ENCODE data around the gene ABCA8.

ABCA8 gene

DNA sequence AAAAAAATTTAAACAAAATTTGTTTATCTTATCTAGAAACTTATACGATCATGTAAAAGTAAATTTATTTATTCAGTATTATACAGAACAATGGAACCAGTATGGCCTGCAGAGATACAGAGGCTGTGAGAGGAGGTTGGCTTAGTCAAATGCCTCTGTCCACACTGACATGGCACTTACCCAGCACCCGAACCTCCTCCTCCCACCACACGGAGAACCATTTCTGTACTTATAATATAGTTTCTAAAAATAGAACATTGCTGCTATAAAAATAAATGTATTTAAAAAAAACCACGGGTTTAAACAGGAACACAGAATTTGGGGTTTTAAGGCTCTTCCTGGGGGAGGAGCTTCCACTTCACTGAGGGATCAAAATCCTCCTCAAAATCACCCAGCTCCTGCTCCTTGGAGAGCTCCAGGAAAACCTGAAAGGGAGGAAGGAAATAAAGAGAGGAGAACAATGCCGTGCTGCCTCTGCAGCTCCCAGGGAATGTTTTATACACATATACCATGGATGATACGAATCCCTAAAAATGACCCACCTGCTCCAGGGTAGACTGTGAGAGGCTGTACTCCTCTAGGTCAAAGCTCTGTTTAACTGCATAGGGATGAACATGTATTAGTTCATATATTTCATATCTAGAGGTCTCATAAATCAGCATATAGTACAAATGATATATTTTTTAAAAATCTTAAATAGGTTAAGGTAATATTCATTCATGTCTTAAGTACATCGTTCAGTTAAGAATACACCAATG, 87.3 kb downstream of the ABCA8 start:
- Histone ChIP-seq H3K36me3 (ENCODE audit: control insufficient read depth, insufficient read depth, low read length) (no peaks in the 10 kb centered on the region), H3K27ac (ENCODE audit: low read depth, low read length) (no peak overlapping the region)

DNA sequence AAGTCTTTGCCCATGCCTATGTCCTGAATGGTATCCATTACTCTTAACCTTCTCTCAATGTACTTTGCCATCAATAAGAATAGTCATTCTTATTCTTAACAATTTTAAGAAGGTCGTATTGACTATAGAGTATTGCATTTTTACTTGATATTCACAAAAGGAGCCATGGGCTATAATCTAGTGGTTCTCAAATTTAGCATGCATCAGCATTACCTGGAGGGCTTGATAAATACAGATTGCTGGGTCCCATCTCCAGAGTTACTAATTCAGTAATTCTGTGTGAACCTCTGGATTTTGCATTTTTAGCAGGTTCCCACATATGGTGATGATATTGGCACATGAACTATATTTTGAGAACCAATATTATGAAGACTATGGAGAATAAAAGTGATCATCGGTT, 89.6 kb downstream of the ABCA8 start:
- no peak overlapping the region for H3K27ac ChIP-seq (ENCODE audit: low read depth, low read length)
- no peaks in the 10 kb centered on the region for H3K9me3 ChIP-seq (ENCODE audit: control insufficient read depth, insufficient read depth, low read length)
- H3K4me3 ChIP-seq (ENCODE audit: low read depth, low read length) = no peak overlapping the region
- no peaks in the 10 kb centered on the region for H3K27me3 ChIP-seq (ENCODE audit: control insufficient read depth, insufficient read depth, low read length)
- no peaks in the 10 kb centered on the region for H3K4me1 ChIP-seq (ENCODE audit: control insufficient read depth, insufficient read depth, low read length)
- H3K36me3 ChIP-seq (ENCODE audit: control insufficient read depth, insufficient read depth, low read length) = no peaks in the 10 kb centered on the region
- H3K9ac ChIP-seq (ENCODE audit: low read depth, low read length) = no peak overlapping the region

More for the DNA sequence above, 87.3 kb downstream of the ABCA8 start:
- Histone ChIP-seq H3K27me3 (ENCODE audit: control insufficient read depth, insufficient read depth, low read length) (no peaks in the 10 kb centered on the region), H3K9ac (ENCODE audit: low read depth, low read length) (no peak overlapping the region), H3K4me3 (ENCODE audit: low read depth, low read length) (no peak overlapping the region), H3K9me3 (ENCODE audit: control insufficient read depth, insufficient read depth, low read length) (no peaks in the 10 kb centered on the region), H3K4me1 (ENCODE audit: control insufficient read depth, insufficient read depth, low read length) (no peaks in the 10 kb centered on the region)

DNA sequence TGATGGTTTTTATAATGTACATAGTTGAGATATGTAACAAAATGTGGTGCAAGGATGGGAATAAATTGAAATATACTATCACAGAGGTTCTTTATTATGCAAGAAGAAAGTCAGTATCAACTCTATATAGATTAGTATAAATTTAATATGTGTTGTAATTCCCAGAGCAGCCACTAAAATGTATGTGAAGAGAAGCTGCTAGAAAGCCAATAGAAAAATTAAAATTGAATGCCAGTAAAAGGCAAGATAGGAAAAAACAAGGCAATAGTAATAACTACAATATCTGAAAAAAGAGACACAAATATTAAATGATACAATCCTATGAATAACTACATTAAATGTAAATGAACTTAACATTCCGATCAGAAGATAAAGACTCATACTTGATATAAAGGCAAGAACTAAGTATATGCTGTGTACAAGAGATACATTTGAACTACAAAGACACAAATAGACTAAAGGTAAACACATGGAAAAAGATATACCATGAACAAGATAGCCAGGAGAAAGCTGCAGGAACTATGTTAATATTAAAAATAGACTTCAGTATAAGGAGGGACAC, 92.0 kb downstream of the ABCA8 start:
- no peaks in the 10 kb centered on the region for H3K36me3 ChIP-seq (ENCODE audit: control insufficient read depth, insufficient read depth, low read length)
- H3K9me3 ChIP-seq (ENCODE audit: control insufficient read depth, insufficient read depth, low read length) = 0 out of 2 replicates have a peak, but pooled peaks cover 4% of the 10 kb centered on the region
- H3K4me1 ChIP-seq (ENCODE audit: control insufficient read depth, insufficient read depth, low read length) = no peaks in the 10 kb centered on the region
- no peak overlapping the region for H3K9ac ChIP-seq (ENCODE audit: low read depth, low read length)
- H3K27ac ChIP-seq (ENCODE audit: low read depth, low read length) = no peak overlapping the region
- H3K27me3 ChIP-seq (ENCODE audit: control insufficient read depth, insufficient read depth, low read length) = no peaks in the 10 kb centered on the region
- H3K4me3 ChIP-seq (ENCODE audit: low read depth, low read length) = no peak overlapping the region

DNA sequence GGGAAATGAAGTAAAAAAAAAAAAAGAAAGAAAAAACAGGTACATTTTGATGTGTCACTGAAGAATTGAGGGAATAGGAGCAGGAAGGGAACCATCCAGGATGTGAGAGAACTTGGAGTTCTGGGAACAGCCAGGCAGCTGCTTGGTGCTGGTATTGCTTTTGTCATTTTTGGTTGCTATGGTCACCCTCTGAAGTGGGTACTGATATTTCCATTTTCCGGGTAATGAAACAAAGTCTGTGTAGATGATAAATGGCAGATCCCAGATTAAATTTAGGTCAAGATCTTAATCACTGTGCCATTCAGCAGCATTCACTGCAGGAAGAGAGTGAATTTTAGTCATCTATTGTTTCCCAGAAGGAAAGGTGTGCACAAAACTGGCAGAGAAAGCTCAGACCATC, 93.6 kb downstream of the ABCA8 start:
- no peak overlapping the region for H3K4me3 ChIP-seq (ENCODE audit: low read depth, low read length)
- H3K36me3 ChIP-seq (ENCODE audit: control insufficient read depth, insufficient read depth, low read length) = no peaks in the 10 kb centered on the region
- H3K4me1 ChIP-seq (ENCODE audit: control insufficient read depth, insufficient read depth, low read length) = no peaks in the 10 kb centered on the region
- H3K27me3 ChIP-seq (ENCODE audit: control insufficient read depth, insufficient read depth, low read length) = no peaks in the 10 kb centered on the region
- H3K9ac ChIP-seq (ENCODE audit: low read depth, low read length) = no peak overlapping the region
- H3K27ac ChIP-seq (ENCODE audit: low read depth, low read length) = no peak overlapping the region
- H3K9me3 ChIP-seq (ENCODE audit: control insufficient read depth, insufficient read depth, low read length) = 0 out of 2 replicates have a peak, but pooled peaks cover 4% of the 10 kb centered on the region

DNA sequence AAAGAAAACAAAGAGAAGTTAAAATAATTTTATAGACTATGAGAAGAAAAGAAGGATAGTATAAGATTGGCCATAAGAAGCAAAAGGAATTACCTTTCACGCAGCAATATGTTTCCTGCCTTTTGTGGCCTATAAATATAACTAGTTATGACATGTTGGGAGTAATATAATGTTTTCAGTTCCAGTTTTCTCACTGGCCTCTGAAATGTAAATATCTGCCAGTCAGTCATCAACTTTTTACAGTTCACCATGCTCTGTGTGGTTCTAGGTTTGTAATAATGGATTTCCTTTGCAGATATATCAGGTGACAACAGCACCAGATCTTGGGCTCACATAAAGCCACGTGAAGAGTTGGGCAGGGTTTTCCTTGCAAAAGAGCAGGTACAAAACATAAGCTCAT, 94.3 kb downstream of the ABCA8 start:
- 0 out of 2 replicates have a peak, but pooled peaks cover 4% of the 10 kb centered on the region for H3K9me3 ChIP-seq (ENCODE audit: control insufficient read depth, insufficient read depth, low read length)
- no peaks in the 10 kb centered on the region for H3K4me1 ChIP-seq (ENCODE audit: control insufficient read depth, insufficient read depth, low read length)
- H3K4me3 ChIP-seq (ENCODE audit: low read depth, low read length) = no peak overlapping the region
- no peaks in the 10 kb centered on the region for H3K36me3 ChIP-seq (ENCODE audit: control insufficient read depth, insufficient read depth, low read length)
- H3K9ac ChIP-seq (ENCODE audit: low read depth, low read length) = no peak overlapping the region
- H3K27me3 ChIP-seq (ENCODE audit: control insufficient read depth, insufficient read depth, low read length) = no peaks in the 10 kb centered on the region
- H3K27ac ChIP-seq (ENCODE audit: low read depth, low read length) = no peak overlapping the region

DNA sequence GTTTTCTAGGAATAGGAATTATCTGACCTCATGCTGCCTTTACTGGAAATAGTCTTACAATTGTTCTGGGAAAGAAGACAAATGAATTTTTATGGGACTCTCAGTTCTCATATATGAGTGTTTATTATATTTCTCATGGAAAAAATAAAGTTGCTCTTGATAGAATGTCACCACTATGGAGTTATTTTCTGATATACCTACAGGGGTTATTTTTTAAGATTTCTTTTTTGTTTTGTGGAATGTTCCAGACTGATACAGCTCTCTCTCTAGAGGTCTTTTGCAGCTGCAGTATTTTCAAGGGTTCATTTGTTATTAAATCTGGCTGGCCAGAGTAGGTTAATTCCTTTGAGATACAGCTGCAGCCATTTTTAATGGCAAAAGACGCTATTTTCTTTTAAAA, 100.7 kb downstream of the ABCA8 start:
- no peaks in the 10 kb centered on the region for H3K36me3 ChIP-seq (ENCODE audit: control insufficient read depth, insufficient read depth, low read length)
- H3K9me3 ChIP-seq (ENCODE audit: control insufficient read depth, insufficient read depth, low read length) = 0 out of 2 replicates have a peak, but pooled peaks cover 4% of the 10 kb centered on the region
- H3K27ac ChIP-seq (ENCODE audit: low read depth, low read length) = no peak overlapping the region
- H3K27me3 ChIP-seq (ENCODE audit: control insufficient read depth, insufficient read depth, low read length) = no peaks in the 10 kb centered on the region
- no peak overlapping the region for H3K9ac ChIP-seq (ENCODE audit: low read depth, low read length)
- H3K4me1 ChIP-seq (ENCODE audit: control insufficient read depth, insufficient read depth, low read length) = no peaks in the 10 kb centered on the region
- H3K4me3 ChIP-seq (ENCODE audit: low read depth, low read length) = no peak overlapping the region

DNA sequence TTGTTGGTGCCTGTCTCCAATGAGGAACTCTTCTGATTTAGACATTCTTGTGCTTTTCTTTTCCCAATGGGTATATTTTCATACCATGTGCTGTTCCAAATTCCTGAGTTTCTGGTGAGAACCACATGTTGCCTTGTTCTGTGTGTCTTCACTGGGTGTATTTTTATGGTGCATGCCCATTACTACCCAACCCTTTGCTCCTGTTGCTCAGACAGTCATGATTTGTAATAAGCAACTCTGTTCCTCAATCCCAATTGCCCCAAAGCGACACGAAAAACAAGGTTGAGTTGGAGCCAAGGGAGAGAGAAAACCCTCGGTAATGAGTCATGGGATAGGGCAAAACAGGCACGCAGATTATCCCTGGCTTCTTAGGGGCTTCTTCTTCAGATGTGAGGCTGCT, 101.8 kb downstream of the ABCA8 start:
- Histone ChIP-seq H3K9me3 (ENCODE audit: control insufficient read depth, insufficient read depth, low read length) (0 out of 2 replicates have a peak, but pooled peaks cover 2% of the 10 kb centered on the region), H3K36me3 (ENCODE audit: control insufficient read depth, insufficient read depth, low read length) (no peaks in the 10 kb centered on the region), H3K9ac (ENCODE audit: low read depth, low read length) (no peak overlapping the region), H3K4me1 (ENCODE audit: control insufficient read depth, insufficient read depth, low read length) (no peaks in the 10 kb centered on the region), H3K4me3 (ENCODE audit: low read depth, low read length) (no peak overlapping the region), H3K27me3 (ENCODE audit: control insufficient read depth, insufficient read depth, low read length) (no peaks in the 10 kb centered on the region), H3K27ac (ENCODE audit: low read depth, low read length) (no peak overlapping the region)

DNA sequence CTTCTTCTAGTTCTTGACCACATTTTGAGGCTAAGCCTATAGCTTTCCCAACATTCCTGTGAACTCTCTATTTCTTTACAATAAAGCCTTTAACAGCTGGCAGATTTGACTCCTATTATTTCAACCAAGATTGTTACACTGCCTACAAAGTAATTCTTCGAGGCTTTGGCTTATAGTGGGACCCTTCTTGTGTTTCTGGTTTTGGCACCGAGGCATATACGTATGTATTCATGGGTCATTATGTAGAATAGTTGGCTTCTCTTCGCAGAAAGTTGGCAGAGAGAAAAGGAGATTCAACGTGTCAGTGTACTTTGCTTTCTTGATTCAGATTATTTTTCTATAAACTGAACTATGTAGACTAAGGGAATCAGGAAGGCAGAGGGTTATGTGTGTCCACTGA, 102.2 kb downstream of the ABCA8 start:
- Histone ChIP-seq H3K9me3 (ENCODE audit: control insufficient read depth, insufficient read depth, low read length) (no peaks in the 10 kb centered on the region), H3K9ac (ENCODE audit: low read depth, low read length) (no peak overlapping the region), H3K4me3 (ENCODE audit: low read depth, low read length) (no peak overlapping the region), H3K4me1 (ENCODE audit: control insufficient read depth, insufficient read depth, low read length) (no peaks in the 10 kb centered on the region), H3K27me3 (ENCODE audit: control insufficient read depth, insufficient read depth, low read length) (no peaks in the 10 kb centered on the region), H3K36me3 (ENCODE audit: control insufficient read depth, insufficient read depth, low read length) (no peaks in the 10 kb centered on the region), H3K27ac (ENCODE audit: low read depth, low read length) (no peak overlapping the region)

DNA sequence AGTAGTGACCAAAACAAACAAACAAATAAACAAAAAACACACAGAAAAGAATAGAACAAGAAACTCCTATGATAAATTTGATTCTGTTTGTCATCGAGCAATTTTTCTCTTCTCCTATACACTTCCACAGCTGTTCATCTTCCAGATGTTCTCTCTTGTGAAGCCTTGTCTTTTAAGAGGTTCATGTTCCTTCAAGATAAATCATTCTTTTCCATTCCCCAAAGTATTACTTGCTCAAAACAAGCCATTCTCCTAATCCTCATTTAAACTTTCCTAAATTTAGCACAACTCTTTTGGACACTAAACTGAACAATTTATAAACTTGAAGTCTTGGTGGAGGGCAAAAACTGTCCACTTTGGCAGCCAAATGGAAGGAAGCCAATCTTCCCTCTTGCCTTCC, 103.3 kb downstream of the ABCA8 start:
- Histone ChIP-seq H3K9me3 (ENCODE audit: control insufficient read depth, insufficient read depth, low read length) (no peaks in the 10 kb centered on the region), H3K4me3 (ENCODE audit: low read depth, low read length) (no peak overlapping the region), H3K4me1 (ENCODE audit: control insufficient read depth, insufficient read depth, low read length) (no peaks in the 10 kb centered on the region), H3K27ac (ENCODE audit: low read depth, low read length) (no peak overlapping the region), H3K9ac (ENCODE audit: low read depth, low read length) (no peak overlapping the region), H3K36me3 (ENCODE audit: control insufficient read depth, insufficient read depth, low read length) (no peaks in the 10 kb centered on the region), H3K27me3 (ENCODE audit: control insufficient read depth, insufficient read depth, low read length) (no peaks in the 10 kb centered on the region)

DNA sequence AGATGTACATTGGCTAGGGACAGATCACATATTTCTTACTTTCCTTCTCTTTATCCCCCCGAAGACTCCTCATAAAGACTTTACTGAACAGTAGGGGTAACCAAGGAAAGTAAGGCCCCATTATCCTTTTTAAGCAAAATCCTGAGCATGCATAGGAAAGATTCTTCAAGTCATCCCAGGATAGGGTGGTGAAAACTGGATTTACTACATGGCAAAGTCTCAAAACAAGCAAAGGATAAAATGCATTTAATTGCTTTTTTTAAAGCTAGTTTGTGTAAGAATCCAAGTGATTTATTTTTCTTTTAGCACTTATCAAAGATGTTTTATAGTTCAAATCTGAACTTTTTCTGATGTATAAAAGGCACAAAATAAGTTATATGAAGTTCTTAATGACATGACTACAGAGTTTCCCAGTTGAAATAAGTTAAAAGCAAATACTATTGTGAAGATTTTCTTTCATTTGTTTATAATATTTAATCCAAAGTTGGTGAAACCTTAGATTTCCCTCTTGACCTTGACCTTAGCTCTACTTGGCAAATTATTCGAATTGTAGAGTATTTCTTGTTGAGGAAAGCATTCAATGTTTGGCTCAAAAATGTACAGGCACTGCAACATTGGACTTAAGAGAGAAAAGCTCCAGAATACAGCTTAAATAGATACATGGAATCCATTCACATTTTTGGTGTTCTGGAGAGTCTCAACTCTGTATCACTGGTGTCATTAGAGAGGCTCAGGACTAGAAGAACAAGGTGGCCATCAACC, 104.3 kb downstream of the ABCA8 start:
- Histone ChIP-seq H3K27ac (ENCODE audit: low read depth, low read length) (no peak overlapping the region), H3K9ac (ENCODE audit: low read depth, low read length) (no peak overlapping the region), H3K27me3 (ENCODE audit: control insufficient read depth, insufficient read depth, low read length) (no peaks in the 10 kb centered on the region), H3K9me3 (ENCODE audit: control insufficient read depth, insufficient read depth, low read length) (no peaks in the 10 kb centered on the region), H3K36me3 (ENCODE audit: control insufficient read depth, insufficient read depth, low read length) (no peaks in the 10 kb centered on the region), H3K4me1 (ENCODE audit: control insufficient read depth, insufficient read depth, low read length) (no peaks in the 10 kb centered on the region), H3K4me3 (ENCODE audit: low read depth, low read length) (no peak overlapping the region)

Data from HUES48 (cell line).